GM23338 (cell line): ENCODE measurements around the gene MPPED2.

Experiments used
- CTCF ChIP-seq, 2 experiments: fragments of 200-600 bp in 1 of 2; sonication (generic) in 1 of 2; conservative IDR thresholded peaks; 2 replicates each; pipeline versions ENCODE4 v1.5.1 to v1.6.1; 2016 to 2017; ENCODE audit warnings: antibody characterized with exemption in 2 of 2, low read depth in 2 of 2, mild to moderate bottlenecking in 2 of 2, moderate library complexity in 1 of 2
- EZH2 ChIP-seq: fragments of 200-600 bp; sonication (generic); IDR thresholded peaks from one replicate; pipeline ENCODE4 v1.8.0; 2017; ENCODE audit warnings: antibody characterized with exemption, mild to moderate bottlenecking, low read depth; ENCODE audit not compliant: unreplicated experiment
- EZH2phosphoT487 ChIP-seq: fragments of 200-600 bp; sonication (generic); IDR thresholded peaks from one replicate; pipeline ENCODE4 v1.8.1; 2018; ENCODE audit warnings: antibody characterized with exemption; ENCODE audit not compliant: unreplicated experiment
- POLR2AphosphoS5 ChIP-seq: IDR thresholded peaks from 2 replicates; pipeline ENCODE4 v1.6.1; 2016; ENCODE audit warnings: antibody characterized with exemption, low read depth
- REST ChIP-seq: IDR thresholded peaks from one replicate; pipeline ENCODE4 v1.6.1; 2018; ENCODE audit warnings: antibody characterized with exemption; ENCODE audit not compliant: unreplicated experiment

- no peak for TF ChIP-seq EZH2
- no peak for TF ChIP-seq CTCF (conservative IDR thresholded peaks at IDR 0.05; ENCODE audit: low read depth in 2 of 2)
- no peak for TF ChIP-seq POLR2AphosphoS5
- TF ChIP-seq REST: no peak
- no peak for TF ChIP-seq EZH2phosphoT487
These were observed 50.3 kb downstream of the MPPED2 start for GRCh38 chr11:30535818-30536217.
